Measurements from ENCODE around the gene NLE1. TPM values are rescaled to one million over a fixed set of nuclear protein-coding genes. Genes with fewer than 3 reads are reported as not detected.

The NLE1 gene
- polyA plus RNA-seq, 1 donor (not counting 4 experiments of a cell fraction or from before 2014, with no cell fraction given) = 13.5 TPM

DNA sequence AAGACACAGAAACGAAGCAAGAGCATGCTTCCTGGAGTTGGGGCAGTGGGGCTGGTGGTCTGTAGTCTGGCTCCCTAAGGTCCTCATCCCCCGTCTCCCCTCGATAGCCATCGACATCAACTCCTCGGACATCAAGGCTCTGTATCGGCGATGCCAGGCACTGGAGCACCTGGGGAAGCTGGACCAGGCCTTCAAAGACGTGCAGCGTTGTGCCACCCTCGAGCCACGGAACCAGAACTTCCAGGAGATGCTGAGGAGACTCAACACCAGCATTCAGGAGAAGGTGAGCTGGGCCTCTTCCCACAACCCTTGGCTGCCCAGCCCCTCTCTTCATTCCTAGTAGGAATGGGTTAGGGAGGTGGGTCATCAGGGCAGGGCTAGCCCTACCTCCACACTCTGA, 7.8 kb upstream of the NLE1 start:
- DNase-seq (ENCODE audit: low read depth, low spot score) (no peak), FAIRE-seq (no peak)
- Histone ChIP-seq H3K9me3 (ENCODE audit: control insufficient read depth, low read depth, low read length) (no peaks in the 10 kb centered on the region), H3K27me3 (ENCODE audit: control insufficient read depth, extremely low read depth, insufficient read depth, low read length) (peaks cover 5% of the 10 kb centered on the region), H3K36me3 (ENCODE audit: control insufficient read depth in 2 of 2, extremely low read depth in 1 of 2, insufficient read depth in 2 of 2, low read length in 2 of 2) (no peaks in the 10 kb centered on the region), H3K4me2 (ENCODE audit: control insufficient read depth, extremely low read depth, insufficient read depth, low read depth, low read length) (no peak overlapping the region), H3K9me1 (ENCODE audit: control insufficient read depth, extremely low read depth, insufficient read depth, low read length) (no peaks in the 10 kb centered on the region), H3K4me1 (ENCODE audit: control insufficient read depth, extremely low read depth, insufficient read depth, low read length) (no peaks in the 10 kb centered on the region), H2AFZ (ENCODE audit: control insufficient read depth, low read length) (no peak overlapping the region), H3K27ac (ENCODE audit: control insufficient read depth, insufficient read depth, low read length) (no peak overlapping the region), H3K9ac (ENCODE audit: control insufficient read depth, extremely low read depth, insufficient read depth, low read length) (no peak overlapping the region), H3K79me2 (ENCODE audit: control insufficient read depth, insufficient read depth, low read length) (no peaks in the 10 kb centered on the region), H3K4me3 (ENCODE audit: control insufficient read depth in 2 of 3, extremely low read depth in 1 of 3, insufficient read depth in 2 of 3, low read depth in 1 of 3, low read length in 3 of 3) (no peak overlapping the region), H4K20me1 (ENCODE audit: control insufficient read depth, extremely low read depth, insufficient read depth, low read length) (no peaks in the 10 kb centered on the region)
- dilution Hi-C loops (cut with MboI; ENCODE audit: extremely low pct_ligation_motif_present, low sequenced_read_pairs) = no loop called here
- no peak for TF ChIP-seq EZH2 (IDR thresholded peaks at IDR 0.05; ENCODE audit: low read length)
- TF ChIP-seq, protein P1, sequence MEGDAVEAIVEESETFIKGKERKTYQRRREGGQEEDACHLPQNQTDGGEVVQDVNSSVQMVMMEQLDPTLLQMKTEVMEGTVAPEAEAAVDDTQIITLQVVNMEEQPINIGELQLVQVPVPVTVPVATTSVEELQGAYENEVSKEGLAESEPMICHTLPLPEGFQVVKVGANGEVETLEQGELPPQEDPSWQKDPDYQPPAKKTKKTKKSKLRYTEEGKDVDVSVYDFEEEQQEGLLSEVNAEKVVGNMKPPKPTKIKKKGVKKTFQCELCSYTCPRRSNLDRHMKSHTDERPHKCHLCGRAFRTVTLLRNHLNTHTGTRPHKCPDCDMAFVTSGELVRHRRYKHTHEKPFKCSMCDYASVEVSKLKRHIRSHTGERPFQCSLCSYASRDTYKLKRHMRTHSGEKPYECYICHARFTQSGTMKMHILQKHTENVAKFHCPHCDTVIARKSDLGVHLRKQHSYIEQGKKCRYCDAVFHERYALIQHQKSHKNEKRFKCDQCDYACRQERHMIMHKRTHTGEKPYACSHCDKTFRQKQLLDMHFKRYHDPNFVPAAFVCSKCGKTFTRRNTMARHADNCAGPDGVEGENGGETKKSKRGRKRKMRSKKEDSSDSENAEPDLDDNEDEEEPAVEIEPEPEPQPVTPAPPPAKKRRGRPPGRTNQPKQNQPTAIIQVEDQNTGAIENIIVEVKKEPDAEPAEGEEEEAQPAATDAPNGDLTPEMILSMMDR (optimal IDR thresholded peaks at IDR 0.05 in 1 of 3, IDR thresholded peaks at IDR 0.05 in 1 of 3, conservative IDR thresholded peaks at IDR 0.05 in 1 of 3; ENCODE audit: extremely low read depth in 1 of 3, insufficient read depth in 2 of 3, low read length in 3 of 3) = no peak

DNA sequence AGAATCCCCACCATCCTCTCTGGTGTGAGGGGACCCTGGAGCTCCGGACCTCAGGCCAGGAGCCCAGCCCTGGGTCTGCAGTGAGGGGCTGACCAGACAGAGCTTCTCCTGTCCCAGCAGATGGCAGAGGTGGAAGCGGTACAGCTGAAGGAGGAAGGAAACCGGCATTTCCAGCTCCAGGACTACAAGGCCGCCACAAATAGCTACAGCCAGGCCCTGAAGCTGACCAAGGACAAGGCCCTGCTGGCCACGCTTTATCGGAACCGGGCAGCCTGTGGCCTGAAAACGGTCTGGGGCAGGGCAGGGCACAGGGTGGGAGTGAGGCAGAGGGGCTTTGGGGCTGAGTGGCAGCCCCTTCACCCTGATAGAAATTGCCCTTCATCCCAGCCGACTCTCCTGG, 6.0 kb upstream of the NLE1 start:
- Histone ChIP-seq H3K79me2 (ENCODE audit: control insufficient read depth, insufficient read depth, low read length) (no peaks in the 10 kb centered on the region), H3K36me3 (ENCODE audit: control insufficient read depth in 2 of 2, extremely low read depth in 1 of 2, insufficient read depth in 2 of 2, low read length in 2 of 2) (no peaks in the 10 kb centered on the region), H3K9ac (ENCODE audit: control insufficient read depth, extremely low read depth, insufficient read depth, low read length) (no peak overlapping the region), H3K27ac (ENCODE audit: control insufficient read depth, insufficient read depth, low read length) (no peak overlapping the region), H3K9me3 (ENCODE audit: control insufficient read depth, low read depth, low read length) (no peaks in the 10 kb centered on the region), H3K27me3 (ENCODE audit: control insufficient read depth, extremely low read depth, insufficient read depth, low read length) (peaks cover 5% of the 10 kb centered on the region), H2AFZ (ENCODE audit: control insufficient read depth, low read length) (no peak overlapping the region), H3K4me2 (ENCODE audit: control insufficient read depth, extremely low read depth, insufficient read depth, low read depth, low read length) (no peak overlapping the region), H4K20me1 (ENCODE audit: control insufficient read depth, extremely low read depth, insufficient read depth, low read length) (no peaks in the 10 kb centered on the region), H3K4me1 (ENCODE audit: control insufficient read depth, extremely low read depth, insufficient read depth, low read length) (no peaks in the 10 kb centered on the region), H3K4me3 (ENCODE audit: control insufficient read depth in 2 of 3, extremely low read depth in 1 of 3, insufficient read depth in 2 of 3, low read depth in 1 of 3, low read length in 3 of 3) (no peak overlapping the region), H3K9me1 (ENCODE audit: control insufficient read depth, extremely low read depth, insufficient read depth, low read length) (no peaks in the 10 kb centered on the region)
- FAIRE-seq = no peak
- DNase-seq (ENCODE audit: low read depth, low spot score) = no peak
- TF ChIP-seq EZH2 (IDR thresholded peaks at IDR 0.05; ENCODE audit: low read length) = no peak
- TF ChIP-seq, protein P1 (optimal IDR thresholded peaks at IDR 0.05 in 1 of 3, IDR thresholded peaks at IDR 0.05 in 1 of 3, conservative IDR thresholded peaks at IDR 0.05 in 1 of 3; ENCODE audit: extremely low read depth in 1 of 3, insufficient read depth in 2 of 3, low read length in 3 of 3) = no peak
- dilution Hi-C loops (cut with MboI; ENCODE audit: extremely low pct_ligation_motif_present, low sequenced_read_pairs) = no loop called here
